H9 (cell line): ENCODE results near the gene HOXB8. TPM values are rescaled to one million over a fixed set of nuclear protein-coding genes. Genes with fewer than 3 reads are reported as not detected.
A peak's percentile ranks its signal among the peaks of the same experiment; 100 is the strongest.

Source experiments
- DNase-seq: peaks from one replicate; pipeline ENCODE4 v3.0.0-alpha.2; 2017
- H2AFZ ChIP-seq: one replicate; pipeline ENCODE4 v1.6.1; 2013; ENCODE audit warnings: mild to moderate bottlenecking, low read length, control low read depth, moderate library complexity
- H2AK5ac ChIP-seq: 2 replicates; pipeline ENCODE4 v1.6.1; 2013; ENCODE audit warnings: low read length, control low read depth, mixed read lengths; ENCODE audit not compliant: insufficient read length
- H2BK120ac ChIP-seq: one replicate; pipeline ENCODE4 v1.6.1; 2013; ENCODE audit warnings: low read depth, mild to moderate bottlenecking, low read length, control low read depth, inconsistent platforms; ENCODE audit not compliant: poor library complexity, severe bottlenecking
- H2BK12ac ChIP-seq: 2 replicates; pipeline ENCODE4 v1.6.1; 2013; ENCODE audit warnings: low read length, control low read depth, mixed read lengths, low read depth; ENCODE audit not compliant: insufficient read length
- H2BK15ac ChIP-seq: 2 replicates; pipeline ENCODE4 v1.6.1; 2013; ENCODE audit warnings: low read depth, low read length, control low read depth
- H2BK20ac ChIP-seq: one replicate; pipeline ENCODE4 v1.6.1; 2013; ENCODE audit warnings: low read depth, mild to moderate bottlenecking, low read length, control low read depth, inconsistent platforms; ENCODE audit not compliant: poor library complexity, severe bottlenecking
- H2BK5ac ChIP-seq: 2 replicates; pipeline ENCODE4 v1.6.1; 2013; ENCODE audit warnings: low read length, control low read depth, mixed read lengths; ENCODE audit not compliant: insufficient read length
- H3K14ac ChIP-seq: 2 replicates; pipeline ENCODE4 v1.6.1; 2013; ENCODE audit warnings: low read length, control low read depth; ENCODE audit not compliant: insufficient read depth
- H3K18ac ChIP-seq: 2 replicates; pipeline ENCODE4 v1.6.1; 2013; ENCODE audit warnings: low read depth, mild to moderate bottlenecking, mixed read lengths, low read length, control low read depth; ENCODE audit not compliant: insufficient read length
- H3K23ac ChIP-seq: 2 replicates; pipeline ENCODE4 v1.6.1; 2013; ENCODE audit warnings: low read length, control low read depth, mixed read lengths, low read depth; ENCODE audit not compliant: insufficient read length
- H3K23me2 ChIP-seq: 2 replicates; pipeline ENCODE4 v1.6.1; 2013; ENCODE audit warnings: low read depth, mild to moderate bottlenecking, mixed read lengths, low read length, control low read depth; ENCODE audit not compliant: insufficient read length, poor library complexity, severe bottlenecking
- H3K27ac ChIP-seq: 2 replicates; pipeline ENCODE4 v1.5.1; 2013; ENCODE audit warnings: low read length, control low read depth, mixed read lengths, low read depth; ENCODE audit not compliant: insufficient read length
- H3K27me3 ChIP-seq: 2 replicates; pipeline ENCODE4 v1.6.1; 2013; ENCODE audit warnings: low read length, control low read depth, inconsistent platforms; ENCODE audit not compliant: insufficient read depth
- H3K4ac ChIP-seq: 2 replicates; pipeline ENCODE4 v1.6.1; 2013; ENCODE audit warnings: low read depth, mild to moderate bottlenecking, control low read depth, inconsistent platforms, low read length, moderate library complexity
- H3K4me1 ChIP-seq: 2 replicates; pipeline ENCODE4 v1.6.1; 2013; ENCODE audit warnings: low read length, control low read depth, inconsistent platforms; ENCODE audit not compliant: insufficient read depth
- H3K4me2 ChIP-seq: 2 replicates; pipeline ENCODE4 v1.6.1; 2013; ENCODE audit warnings: low read length, control low read depth, mixed read lengths; ENCODE audit not compliant: insufficient read length, insufficient read depth
- H3K56ac ChIP-seq: 2 replicates; pipeline ENCODE4 v1.6.1; 2013; ENCODE audit warnings: low read depth, mild to moderate bottlenecking, mixed read lengths, low read length, control low read depth; ENCODE audit not compliant: insufficient read length
- H3K79me1 ChIP-seq: 2 replicates; pipeline ENCODE4 v1.6.1; 2013; ENCODE audit warnings: low read depth, mild to moderate bottlenecking, moderate library complexity, low read length, control low read depth, inconsistent platforms; ENCODE audit not compliant: insufficient read depth, poor library complexity, severe bottlenecking
- H3K79me2 ChIP-seq: 2 replicates; pipeline ENCODE4 v1.6.1; 2013; ENCODE audit warnings: low read length, control low read depth, inconsistent platforms; ENCODE audit not compliant: insufficient read depth
- H3K9ac ChIP-seq: 2 replicates; pipeline ENCODE4 v1.6.1; 2013; ENCODE audit warnings: low read length, control low read depth, mixed read lengths; ENCODE audit not compliant: insufficient read length; ENCODE audit errors: extremely low read depth
- H3K9me3 ChIP-seq: one replicate; pipeline ENCODE4 v1.6.1; 2013; ENCODE audit warnings: low read depth, low read length, inconsistent platforms; ENCODE audit not compliant: control insufficient read depth
- H3T11ph ChIP-seq: one replicate; pipeline ENCODE4 v1.6.1; 2013; ENCODE audit warnings: mild to moderate bottlenecking, low read length, control low read depth, inconsistent platforms
- H4K20me1 ChIP-seq: one replicate; pipeline ENCODE4 v1.6.1; 2013; ENCODE audit not compliant: control insufficient read depth, insufficient read length, insufficient read depth
- H4K5ac ChIP-seq: 2 replicates; pipeline ENCODE4 v1.6.1; 2013; ENCODE audit warnings: low read depth, mild to moderate bottlenecking, mixed read lengths, low read length, control low read depth; ENCODE audit not compliant: insufficient read length
- H4K8ac ChIP-seq: replicated peaks from 2 replicates; pipeline ENCODE4 v1.6.1; 2013; ENCODE audit warnings: low read length, control low read depth, mixed read lengths, low read depth; ENCODE audit not compliant: insufficient read length
- H4K91ac ChIP-seq: 2 replicates; pipeline ENCODE4 v1.6.1; 2013; ENCODE audit warnings: low read depth, mild to moderate bottlenecking, moderate library complexity, mixed read lengths, low read length, control low read depth; ENCODE audit not compliant: insufficient read length
- H3K27ac Mint-ChIP-seq, 3 experiments: 2 replicates in 2 of 3; 3 replicates in 1 of 3; pipeline ENCODE4 v1.8.0; 2020 to 2021; ENCODE audit warnings: mixed read lengths in 3 of 3, mild to moderate bottlenecking in 1 of 3, moderate library complexity in 1 of 3
- H3K27me3 Mint-ChIP-seq: 2 replicates; pipeline ENCODE4 v1.8.0; 2021; ENCODE audit warnings: low read depth, mild to moderate bottlenecking, moderate library complexity, mixed read lengths
- H3K36me3 Mint-ChIP-seq, 3 experiments: 2 replicates in 2 of 3; 3 replicates in 1 of 3; pipeline ENCODE4 v1.8.0; 2020 to 2021; ENCODE audit warnings: low read depth in 3 of 3, mixed read lengths in 3 of 3; ENCODE audit not compliant: insufficient read depth in 1 of 3
- H3K4me1 Mint-ChIP-seq, 2 experiments: 2 replicates each; pipeline ENCODE4 v1.8.0; 2020; ENCODE audit warnings: mixed read lengths in 2 of 2
- H3K4me3 Mint-ChIP-seq, 2 experiments: 2 replicates in 1 of 2; 3 replicates in 1 of 2; pipeline ENCODE4 v1.8.0; 2020 to 2021; ENCODE audit warnings: mild to moderate bottlenecking in 2 of 2, mixed read lengths in 2 of 2, moderate library complexity in 1 of 2
- H3K9me3 Mint-ChIP-seq, 2 experiments: 2 replicates in 1 of 2; 3 replicates in 1 of 2; pipeline ENCODE4 v1.8.0; 2020; ENCODE audit warnings: mild to moderate bottlenecking in 2 of 2, mixed read lengths in 2 of 2, moderate library complexity in 1 of 2
- CTCF ChIP-seq: fragments of 200-600 bp; sonication (generic); conservative IDR thresholded peaks from 3 replicates; pipeline ENCODE4 v1.8.0; 2021; ENCODE audit warnings: antibody characterized with exemption, mild to moderate bottlenecking
- WGBS: extraction: QIAGEN DNeasy Blood & Tissue Kit; methylation state at CpG from one replicate; pipeline ENCODE4 v1.1.7; 2013; ENCODE audit warnings: missing lambda C conversion rate, low lambda C conversion rate, mixed read lengths; ENCODE audit not compliant: insufficient read length; ENCODE audit errors: extremely low coverage; 5-methylcytosine and 5-hydroxymethylcytosine counted together
- total RNA-seq: library from RNA; stranded (reverse); gene quantifications from 2 replicates; pipeline ENCODE4 v1.2.1, GENCODE V29; 2021

The HOXB8 gene
- total RNA-seq, 1 experiment from 2014 or later = not detected

DNA sequence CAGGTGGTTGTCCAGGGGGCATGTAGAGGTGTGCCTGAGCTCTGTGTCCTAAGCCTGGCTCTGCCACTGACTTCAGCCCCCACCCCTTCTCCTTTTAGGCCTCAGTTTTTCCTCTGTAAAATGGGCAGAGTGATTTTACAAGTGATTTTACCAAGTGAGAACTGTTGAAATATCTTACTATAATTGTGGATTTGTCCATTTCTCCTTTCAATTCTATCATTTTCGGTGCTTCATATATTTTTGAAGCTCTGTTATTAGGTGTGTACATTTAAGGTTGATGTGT lies 32.8 kb upstream of the HOXB8 start:
- Histone ChIP-seq H2BK12ac (no peak overlapping the region), H2BK15ac (no peak overlapping the region), H3K23me2 (peaks cover 8% of the 10 kb centered on the region), H3K56ac (no peak overlapping the region), H3K79me1 (no peaks in the 10 kb centered on the region), H2BK20ac (no peak overlapping the region), H3K4me2 (no peak overlapping the region), H2BK5ac (no peak overlapping the region), H3K9ac (no peak overlapping the region), H2BK120ac (no peak overlapping the region), H3K4ac (no peak overlapping the region), H3K14ac (no peak overlapping the region), H4K8ac (no peak overlapping the region), H3K9me3 (no peaks in the 10 kb centered on the region), H4K5ac (no peak overlapping the region), H3K23ac (no peak overlapping the region), H3K18ac (no peak overlapping the region), H3T11ph (no peak overlapping the region), H2AK5ac (no peak overlapping the region), H4K20me1 (no peaks in the 10 kb centered on the region), H2AFZ (no peak overlapping the region), H4K91ac (no peak overlapping the region), H3K79me2 (no peaks in the 10 kb centered on the region), H3K4me1 (no peaks in the 10 kb centered on the region), H3K27me3 (peaks cover 64% of the 10 kb centered on the region), H3K27ac (no peak overlapping the region)
- Mint-ChIP-seq H3K36me3 (no peaks in the 10 kb centered on the region; a peak in 1 of 7 replicates), H3K27me3 (peaks cover 99% of the 10 kb centered on the region), H3K9me3 (peaks cover 3 to 9% of the 10 kb centered on the region in 2 experiments; a peak in 3 of 5 replicates), H3K27ac (no peak overlapping the region), H3K4me1 (peaks cover 5 to 10% of the 10 kb centered on the region in 2 experiments), H3K4me3 (peak overlapping the region in 1 of 2 experiments; percentile 68; a peak in 2 of 5 replicates)
- TF ChIP-seq CTCF = no peak
- DNase-seq = no peak
- WGBS = no CpG with 5 or more reads among the region's 1 CpG
